Measurements from ENCODE around the gene EBF3. TPM values are rescaled to one million over a fixed set of nuclear protein-coding genes. Genes with fewer than 3 reads are reported as not detected.

The EBF3 gene
- total RNA-seq, 1 donor from 2014 or later = 44.4 TPM

GRCh38 chr10:129891806-129892205, 72.3 kb downstream of the EBF3 start:
- DNase-seq = no peak

GRCh38 chr10:129890170-129890569, 73.9 kb downstream of the EBF3 start:
- DNase-seq = no peak

- peak; percentile 82 for DNase-seq
Observed at GRCh38 chr10:129888784-129889616, 75.1 kb downstream of the EBF3 start.

GRCh38 chr10:129887986-129888783, 75.9 kb downstream of the EBF3 start:
- DNase-seq = no peak

GRCh38 chr10:129887381-129887905, 76.6 kb downstream of the EBF3 start:
- DNase-seq = no peak

- DNase-seq = no peak
Observed at GRCh38 chr10:129886263-129886662, 77.8 kb downstream of the EBF3 start.

GRCh38 chr10:129885526-129885925, 78.5 kb downstream of the EBF3 start:
- no peak for DNase-seq

GRCh38 chr10:129884398-129885078, 79.5 kb downstream of the EBF3 start:
- peak; percentile 40 for DNase-seq

- no peak for DNase-seq
Observed at GRCh38 chr10:129883626-129884397, 80.3 kb downstream of the EBF3 start.

- DNase-seq = no peak
Observed at GRCh38 chr10:129883029-129883428, 81.0 kb downstream of the EBF3 start.

GRCh38 chr10:129882291-129883010, 81.6 kb downstream of the EBF3 start:
- no peak for DNase-seq

GRCh38 chr10:129881641-129882040, 82.4 kb downstream of the EBF3 start:
- no peak for DNase-seq

- peak; percentile 54 for DNase-seq
Observed at GRCh38 chr10:129880191-129880870, 83.7 kb downstream of the EBF3 start.

GRCh38 chr10:129879655-129880054, 84.4 kb downstream of the EBF3 start:
- DNase-seq = no peak

GRCh38 chr10:129878835-129879234, 85.2 kb downstream of the EBF3 start:
- DNase-seq = no peak

GRCh38 chr10:129877773-129878371, 86.2 kb downstream of the EBF3 start:
- no peak for DNase-seq

- DNase-seq = no peak
Observed at GRCh38 chr10:129876838-129877237, 87.2 kb downstream of the EBF3 start.

- no peak for DNase-seq
Observed at GRCh38 chr10:129875993-129876726, 87.9 kb downstream of the EBF3 start.

- no peak for DNase-seq
Observed at GRCh38 chr10:129873351-129873750, 90.7 kb downstream of the EBF3 start.

Data from tongue (tissue), 2 donors.